Activated CD4-positive, CD25-positive, alpha-beta regulatory T cell treated with anti-CD3 and anti-CD28 coated beads, Interleukin-2, amount 50 U/mL, for 72 hours (primary cell): ENCODE data around the gene PYHIN1.

ENCODE experiments used
- DNase-seq: peaks from one replicate; pipeline ENCODE4 v3.0.0; 2021

Gene PYHIN1

GRCh38 chr1:159023723-159024122, 92.4 kb downstream of the PYHIN1 start:
- DNase-seq: no peak

GRCh38 chr1:159025043-159025442, 93.7 kb downstream of the PYHIN1 start:
- no peak for DNase-seq
